ENCODE results near the gene DEFB108B.
A peak's percentile ranks its signal among the peaks of the same experiment; 100 is the strongest.
"Not testable (repeated sequence)": the region's sequence is repeated elsewhere in the genome, so short reads cannot be mapped to it uniquely, and the experiment has no call there.

The DEFB108B gene

GRCh38 chr11:71800335-71800953 is 32.6 kb upstream of the DEFB108B start:
- DNase-seq (ENCODE audit: low read depth); in situ Hi-C loops (cut with HindIII; ENCODE audit: low sequenced_read_pairs); H3K4me3 ChIP-seq (ENCODE audit: low read depth, low read length): not testable (repeated sequence)
- peak; percentile 66 for TF ChIP-seq CTCF (IDR thresholded peaks at IDR 0.05; ENCODE audit: low read depth, low read length, missing control alignments)

- DNase-seq (ENCODE audit: low read depth); in situ Hi-C loops (cut with HindIII; ENCODE audit: low sequenced_read_pairs); H3K4me3 ChIP-seq (ENCODE audit: low read depth, low read length): not testable (repeated sequence)
These were observed 32.0 kb upstream of the DEFB108B start for GRCh38 chr11:71801026-71801425.

- H3K4me3 ChIP-seq (ENCODE audit: low read depth, low read length); DNase-seq (ENCODE audit: low read depth); in situ Hi-C loops (cut with HindIII; ENCODE audit: low sequenced_read_pairs): not testable (repeated sequence)
These were observed 30.1 kb upstream of the DEFB108B start for GRCh38 chr11:71802874-71803273.

- H3K4me3 ChIP-seq (ENCODE audit: low read depth, low read length); in situ Hi-C loops (cut with HindIII; ENCODE audit: low sequenced_read_pairs); DNase-seq (ENCODE audit: low read depth): not testable (repeated sequence)
These were observed 28.6 kb upstream of the DEFB108B start for GRCh38 chr11:71804158-71804947.

- in situ Hi-C loops (cut with HindIII; ENCODE audit: low sequenced_read_pairs); H3K4me3 ChIP-seq (ENCODE audit: low read depth, low read length); DNase-seq (ENCODE audit: low read depth): not testable (repeated sequence)
These were observed 20.5 kb upstream of the DEFB108B start for GRCh38 chr11:71812529-71812928.

- peak overlapping the region; percentile 45 for H3K4me3 ChIP-seq (ENCODE audit: low read depth, low read length)
- DNase-seq (ENCODE audit: low read depth) = peak; percentile 40
- in situ Hi-C loops (cut with HindIII; ENCODE audit: low sequenced_read_pairs) = not testable (repeated sequence)
- peak; percentile 74 for TF ChIP-seq CTCF (IDR thresholded peaks at IDR 0.05; ENCODE audit: low read depth, low read length, missing control alignments)
These were observed 19.3 kb upstream of the DEFB108B start for GRCh38 chr11:71813481-71814355.

- DNase-seq (ENCODE audit: low read depth); H3K4me3 ChIP-seq (ENCODE audit: low read depth, low read length); in situ Hi-C loops (cut with HindIII; ENCODE audit: low sequenced_read_pairs): not testable (repeated sequence)
These were observed 11.5 kb upstream of the DEFB108B start for GRCh38 chr11:71821539-71821938.

GRCh38 chr11:71829247-71829646 is 3.8 kb upstream of the DEFB108B start:
- H3K4me3 ChIP-seq (ENCODE audit: low read depth, low read length); DNase-seq (ENCODE audit: low read depth); in situ Hi-C loops (cut with HindIII; ENCODE audit: low sequenced_read_pairs): not testable (repeated sequence)

GRCh38 chr11:71829686-71830085 is 3.3 kb upstream of the DEFB108B start:
- H3K4me3 ChIP-seq (ENCODE audit: low read depth, low read length); in situ Hi-C loops (cut with HindIII; ENCODE audit: low sequenced_read_pairs); DNase-seq (ENCODE audit: low read depth): not testable (repeated sequence)

- DNase-seq (ENCODE audit: low read depth); in situ Hi-C loops (cut with HindIII; ENCODE audit: low sequenced_read_pairs); H3K4me3 ChIP-seq (ENCODE audit: low read depth, low read length): not testable (repeated sequence)
These were observed 9.7 kb downstream of the DEFB108B start for GRCh38 chr11:71842720-71843119.

GRCh38 chr11:71843355-71843754 is 10.4 kb downstream of the DEFB108B start:
- in situ Hi-C loops (cut with HindIII; ENCODE audit: low sequenced_read_pairs); H3K4me3 ChIP-seq (ENCODE audit: low read depth, low read length); DNase-seq (ENCODE audit: low read depth): not testable (repeated sequence)
